ENCODE results near the gene GPLD1. TPM values are rescaled to one million over a fixed set of nuclear protein-coding genes. Genes with fewer than 3 reads are reported as not detected.

The GPLD1 gene, protein sequence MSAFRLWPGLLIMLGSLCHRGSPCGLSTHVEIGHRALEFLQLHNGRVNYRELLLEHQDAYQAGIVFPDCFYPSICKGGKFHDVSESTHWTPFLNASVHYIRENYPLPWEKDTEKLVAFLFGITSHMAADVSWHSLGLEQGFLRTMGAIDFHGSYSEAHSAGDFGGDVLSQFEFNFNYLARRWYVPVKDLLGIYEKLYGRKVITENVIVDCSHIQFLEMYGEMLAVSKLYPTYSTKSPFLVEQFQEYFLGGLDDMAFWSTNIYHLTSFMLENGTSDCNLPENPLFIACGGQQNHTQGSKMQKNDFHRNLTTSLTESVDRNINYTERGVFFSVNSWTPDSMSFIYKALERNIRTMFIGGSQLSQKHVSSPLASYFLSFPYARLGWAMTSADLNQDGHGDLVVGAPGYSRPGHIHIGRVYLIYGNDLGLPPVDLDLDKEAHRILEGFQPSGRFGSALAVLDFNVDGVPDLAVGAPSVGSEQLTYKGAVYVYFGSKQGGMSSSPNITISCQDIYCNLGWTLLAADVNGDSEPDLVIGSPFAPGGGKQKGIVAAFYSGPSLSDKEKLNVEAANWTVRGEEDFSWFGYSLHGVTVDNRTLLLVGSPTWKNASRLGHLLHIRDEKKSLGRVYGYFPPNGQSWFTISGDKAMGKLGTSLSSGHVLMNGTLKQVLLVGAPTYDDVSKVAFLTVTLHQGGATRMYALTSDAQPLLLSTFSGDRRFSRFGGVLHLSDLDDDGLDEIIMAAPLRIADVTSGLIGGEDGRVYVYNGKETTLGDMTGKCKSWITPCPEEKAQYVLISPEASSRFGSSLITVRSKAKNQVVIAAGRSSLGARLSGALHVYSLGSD
- polyA plus RNA-seq = 0.95 TPM

DNA sequence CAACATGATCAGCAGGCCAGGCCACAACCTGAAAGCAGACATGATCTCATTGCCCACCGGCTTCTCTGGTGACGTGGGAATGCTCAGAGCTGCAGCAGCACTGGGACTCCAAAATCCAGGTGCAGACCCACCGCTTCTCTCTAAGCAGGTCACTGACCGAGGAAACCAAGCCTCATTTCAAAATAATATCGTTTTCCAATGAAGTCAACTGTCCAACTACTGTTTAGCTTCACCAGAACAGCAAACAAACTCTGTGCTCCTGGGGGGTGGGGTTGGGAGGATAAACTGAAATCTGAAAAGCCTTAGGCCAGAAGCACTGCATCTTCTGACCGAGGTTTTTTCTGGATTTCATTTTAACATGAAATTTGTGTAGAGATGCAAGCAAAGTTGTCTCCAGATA lies at the start of gene GPLD1:
Gene GPLD1 (minus strand): TSS at position 109 of the 400 bp plus-strand sequence. CDS start 67 bp downstream, at position 42.
- Mint-ChIP-seq H3K4me3 (peak within 1 kb of the TSS in 1 of 4 donors; percentile 24), H3K36me3 (no peaks in the 10 kb centered on the region), H3K4me1 (peaks cover 1 to 12% (median 9%) of the 10 kb centered on the region in 3 donors), H3K27ac (peak within 1 kb of the TSS in 1 of 3 donors; percentile 65), H3K27me3 (no peaks in the 10 kb centered on the region), H3K9me3 (no peaks in the 10 kb centered on the region)

DNA sequence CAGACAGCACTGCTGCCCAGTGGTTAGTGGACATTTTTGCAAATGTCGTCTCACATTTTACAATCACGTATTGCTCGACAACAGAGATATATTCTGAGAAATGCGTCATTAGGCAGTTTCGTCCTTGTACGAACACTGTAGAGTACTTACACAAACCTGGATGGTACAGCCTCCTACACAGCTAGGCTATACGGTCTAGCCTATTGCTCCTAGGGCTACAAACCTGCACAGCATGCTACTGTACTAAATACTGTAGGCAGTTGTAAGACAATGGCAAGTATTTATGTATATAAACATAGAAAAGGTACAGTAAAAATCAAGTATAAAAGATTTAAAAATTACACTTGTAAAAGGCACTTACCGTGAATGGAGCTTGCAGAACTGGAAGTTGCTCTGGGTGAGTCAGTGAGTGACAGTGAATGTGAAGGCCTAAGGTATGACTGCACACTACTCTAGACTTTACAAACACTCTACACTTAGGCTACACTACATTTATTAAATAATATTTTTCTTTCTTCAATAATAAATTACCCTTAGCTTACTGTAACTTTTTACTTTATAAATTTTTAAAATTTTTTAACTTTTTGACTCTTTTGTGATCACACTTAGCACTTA lies 48.5 kb upstream of the GPLD1 start:
- Mint-ChIP-seq H3K4me3 (no peak overlapping the region), H3K4me1 (no peaks in the 10 kb centered on the region), H3K9me3 (no peaks in the 10 kb centered on the region), H3K27ac (peak overlapping the region in 1 of 3 donors; percentile 59), H3K36me3 (peaks cover 10% of the 10 kb centered on the region), H3K27me3 (no peaks in the 10 kb centered on the region)

DNA sequence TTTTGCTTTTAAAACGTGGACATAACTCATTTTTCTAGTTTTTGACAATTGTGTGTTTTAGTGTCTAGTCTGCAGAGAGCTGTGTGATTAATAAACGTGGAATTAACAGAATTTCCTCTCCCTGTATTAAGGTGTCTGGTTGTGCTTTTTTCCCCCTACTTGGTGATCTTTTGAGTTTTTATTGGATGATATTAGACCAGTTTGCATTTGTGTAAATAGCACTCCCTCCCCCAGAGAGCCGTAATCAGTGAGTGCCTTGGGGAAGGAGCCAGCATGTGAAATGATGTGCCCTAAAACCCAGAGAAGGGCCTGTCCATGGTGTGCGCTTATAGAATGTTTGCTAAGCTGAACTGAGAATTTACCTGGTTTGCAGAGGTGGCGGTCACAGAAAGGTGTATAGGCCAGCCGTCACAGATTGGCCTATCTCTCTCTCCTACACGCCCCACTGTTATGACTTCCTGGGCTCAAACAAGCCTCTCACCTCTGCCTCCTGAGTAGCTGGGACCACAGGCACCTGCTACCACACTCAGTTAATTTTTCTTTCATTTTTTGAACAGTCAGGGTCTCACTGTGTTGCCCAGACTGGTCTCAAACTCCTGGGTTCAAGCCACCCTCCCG lies 47.8 kb upstream of the GPLD1 start:
- no peaks in the 10 kb centered on the region for H3K27me3 Mint-ChIP-seq
- no peaks in the 10 kb centered on the region for H3K4me1 Mint-ChIP-seq
- peak overlapping the region in 1 of 3 donors; percentile 59 for H3K27ac Mint-ChIP-seq
- H3K4me3 Mint-ChIP-seq = no peak overlapping the region
- peaks cover 11% of the 10 kb centered on the region for H3K36me3 Mint-ChIP-seq
- H3K9me3 Mint-ChIP-seq = no peaks in the 10 kb centered on the region

DNA sequence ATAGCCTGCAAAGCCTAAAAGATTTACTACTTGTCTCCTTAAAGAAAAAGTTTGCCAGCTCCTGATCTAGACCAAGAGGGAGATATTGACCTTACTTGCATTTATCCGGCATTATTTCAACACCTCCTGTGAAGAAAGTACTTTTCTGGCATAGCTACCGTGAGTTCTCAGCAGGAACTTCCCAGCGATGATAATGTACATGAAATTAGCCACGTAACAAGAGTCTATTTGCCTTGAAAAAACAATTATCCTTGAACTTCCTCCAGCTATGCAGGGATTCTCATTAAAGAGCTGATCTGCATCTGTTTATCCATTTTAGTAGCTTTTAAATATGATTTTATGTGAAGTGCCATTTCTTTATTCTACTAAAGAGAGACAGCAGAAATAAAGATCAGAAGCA lies 47.1 kb upstream of the GPLD1 start:
- Mint-ChIP-seq H3K4me3 (no peak overlapping the region), H3K4me1 (no peaks in the 10 kb centered on the region), H3K36me3 (peaks cover 13% of the 10 kb centered on the region), H3K9me3 (no peaks in the 10 kb centered on the region), H3K27me3 (no peaks in the 10 kb centered on the region), H3K27ac (no peak overlapping the region)

DNA sequence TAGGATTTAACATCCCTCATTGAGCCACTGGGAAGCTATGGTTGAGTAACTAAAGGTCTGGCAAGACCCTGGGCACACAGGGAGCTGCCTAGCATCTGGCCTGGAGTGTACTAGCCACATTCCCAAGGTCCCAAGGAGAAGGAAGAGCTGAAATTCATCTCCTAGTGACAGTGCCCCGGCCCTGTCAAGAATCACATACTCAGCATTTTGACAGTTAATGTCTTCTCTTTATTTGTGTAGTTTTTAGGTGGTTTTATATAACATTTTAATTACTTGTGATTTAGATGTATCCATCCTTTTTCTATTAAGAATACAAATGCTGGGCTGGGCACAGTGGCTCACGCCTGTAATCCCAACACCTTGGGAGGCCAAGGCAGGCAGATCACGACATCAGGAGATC lies 45.8 kb upstream of the GPLD1 start:
- Mint-ChIP-seq H3K27ac (no peak overlapping the region), H3K9me3 (no peaks in the 10 kb centered on the region), H3K36me3 (peaks cover 14% of the 10 kb centered on the region), H3K27me3 (no peaks in the 10 kb centered on the region), H3K4me3 (no peak overlapping the region), H3K4me1 (no peaks in the 10 kb centered on the region)

DNA sequence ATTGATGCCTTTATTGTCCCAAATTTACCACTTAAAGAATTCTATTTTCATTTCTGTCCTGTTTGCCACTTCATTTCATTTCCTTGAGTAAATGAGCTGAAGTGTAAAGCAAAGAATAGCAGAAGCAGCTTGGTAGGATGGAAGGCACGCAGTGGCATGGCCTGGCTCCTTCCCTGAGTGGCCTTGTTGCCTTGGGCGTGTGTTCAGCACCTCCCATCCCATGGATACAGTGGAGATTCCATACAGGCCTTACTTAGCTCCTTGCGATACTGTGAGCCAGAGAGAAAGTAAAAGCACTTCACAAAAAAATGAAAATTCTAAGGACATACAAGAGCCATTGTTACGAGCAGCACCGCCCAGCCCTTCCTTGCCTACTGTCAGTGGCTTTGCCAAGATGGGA lies 45.0 kb upstream of the GPLD1 start:
- Mint-ChIP-seq H3K27ac (no peak overlapping the region), H3K4me3 (no peak overlapping the region), H3K27me3 (no peaks in the 10 kb centered on the region), H3K9me3 (no peaks in the 10 kb centered on the region), H3K36me3 (peaks cover 17% of the 10 kb centered on the region), H3K4me1 (no peaks in the 10 kb centered on the region)

DNA sequence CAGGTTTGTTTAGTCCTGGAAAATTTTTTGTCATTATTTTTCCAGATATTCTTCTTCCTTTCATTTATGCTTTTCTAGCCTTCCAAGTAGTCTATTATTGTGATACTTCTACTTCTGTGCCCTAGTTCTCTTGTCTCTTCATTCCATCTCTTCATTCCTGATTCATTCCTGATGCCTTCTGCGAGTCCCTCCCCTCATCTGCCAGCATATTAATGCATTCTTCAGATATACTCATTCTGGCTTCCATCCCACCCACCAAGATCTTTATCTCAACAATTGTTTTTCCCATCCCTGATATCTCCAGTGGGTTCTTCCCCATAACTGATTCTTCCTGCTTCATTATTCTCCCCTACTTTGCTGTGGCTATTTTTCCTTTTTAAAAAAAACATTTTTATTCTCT lies 40.6 kb upstream of the GPLD1 start:
- H3K9me3 Mint-ChIP-seq = no peaks in the 10 kb centered on the region
- peaks cover 1 to 7% (median 6%) of the 10 kb centered on the region in 3 donors for H3K4me1 Mint-ChIP-seq
- H3K27me3 Mint-ChIP-seq = no peaks in the 10 kb centered on the region
- H3K36me3 Mint-ChIP-seq = peaks cover 19% of the 10 kb centered on the region
- no peak overlapping the region for H3K4me3 Mint-ChIP-seq
- H3K27ac Mint-ChIP-seq = no peak overlapping the region

DNA sequence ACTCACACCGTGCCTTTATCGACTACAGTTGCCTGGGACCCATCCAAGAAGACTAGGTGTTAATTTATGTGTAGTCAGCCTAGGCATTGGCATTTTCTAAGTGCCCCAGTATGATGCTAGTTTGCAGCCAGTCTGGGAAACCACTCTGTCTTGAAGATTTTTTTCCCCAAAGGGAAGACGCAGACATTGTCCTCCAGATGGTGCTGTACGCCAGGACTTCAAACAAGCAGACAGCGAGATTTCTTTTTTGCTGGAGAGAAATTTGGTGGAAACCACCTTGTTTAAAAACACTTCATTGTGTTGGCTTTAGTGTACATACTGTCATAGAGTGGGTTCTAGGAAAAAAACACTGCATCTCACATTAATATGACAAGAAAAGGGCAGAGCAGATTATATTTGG lies 35.4 kb upstream of the GPLD1 start:
- Mint-ChIP-seq H3K27me3 (no peaks in the 10 kb centered on the region), H3K4me3 (peak overlapping the region in 1 of 4 donors; percentile 14), H3K27ac (no peak overlapping the region), H3K36me3 (peaks cover 4% of the 10 kb centered on the region), H3K4me1 (peaks cover 25 to 31% (median 26%) of the 10 kb centered on the region in 3 donors), H3K9me3 (no peaks in the 10 kb centered on the region)

DNA sequence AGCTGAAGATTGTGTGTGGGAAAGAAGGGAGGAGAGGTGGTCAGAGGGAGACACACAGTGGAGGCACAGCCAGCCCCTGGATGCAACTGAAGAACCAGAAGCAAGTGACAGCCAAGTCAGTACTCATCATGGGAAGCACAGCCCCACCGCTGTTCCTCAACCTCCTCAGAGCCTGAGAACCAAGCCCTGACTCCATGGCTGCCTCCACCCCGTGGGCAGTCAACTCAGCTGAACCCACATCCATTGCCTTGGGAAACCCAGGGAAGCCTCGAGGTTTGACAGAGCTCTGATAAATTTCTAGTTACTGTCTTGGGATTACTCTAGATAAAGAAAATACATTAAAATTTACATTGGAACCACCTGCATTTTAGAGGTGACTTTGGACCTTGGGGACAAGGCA lies 35.0 kb upstream of the GPLD1 start:
- Mint-ChIP-seq H3K4me1 (peaks cover 25 to 31% (median 26%) of the 10 kb centered on the region in 3 donors), H3K9me3 (no peaks in the 10 kb centered on the region), H3K4me3 (no peak overlapping the region), H3K36me3 (peaks cover 4% of the 10 kb centered on the region), H3K27ac (no peak overlapping the region), H3K27me3 (no peaks in the 10 kb centered on the region)

DNA sequence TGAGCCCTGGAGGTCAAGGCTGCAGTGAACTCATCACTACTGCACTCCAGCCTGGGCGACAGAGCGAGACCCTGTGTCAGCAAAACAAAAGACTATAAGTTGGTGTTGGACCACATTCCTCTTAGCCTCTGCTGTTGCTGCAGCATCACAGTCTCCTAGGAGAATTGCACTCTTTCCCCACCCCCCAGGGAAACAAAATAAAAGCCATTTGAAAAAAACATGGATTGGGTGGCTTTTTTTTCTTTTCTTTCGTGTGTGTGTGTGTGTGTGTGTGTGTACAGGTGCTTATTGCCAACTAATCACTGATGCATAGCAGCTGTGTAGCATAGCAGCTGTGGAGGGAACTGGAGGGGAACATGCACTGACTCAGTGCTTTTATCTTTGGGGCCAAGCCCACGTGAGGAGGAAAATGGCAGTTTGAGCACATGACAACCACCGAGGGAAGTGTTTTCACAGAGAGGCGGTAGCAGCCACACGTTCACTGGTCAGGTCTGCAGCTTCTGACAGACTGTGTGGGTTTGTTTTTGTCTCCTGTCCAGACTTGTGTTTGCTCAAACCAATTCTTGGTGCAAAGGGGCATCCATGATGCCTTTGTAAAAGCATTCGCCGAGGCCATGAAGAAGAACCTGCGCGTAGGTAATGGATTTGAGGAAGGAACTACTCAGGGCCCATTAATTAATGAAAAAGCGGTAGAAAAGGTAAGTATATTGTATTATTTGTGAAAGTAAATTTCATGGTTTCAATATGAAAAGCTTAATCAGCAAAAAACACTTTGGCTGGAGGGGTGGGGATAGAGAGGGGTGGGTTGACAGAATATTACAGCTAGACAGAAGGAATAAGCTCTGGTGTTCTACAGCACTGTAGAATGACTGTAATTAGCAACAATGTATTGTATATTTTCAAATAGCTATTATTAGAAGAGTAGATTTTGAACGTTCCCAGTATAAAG lies 33.1 kb upstream of the GPLD1 start:
- H3K9me3 Mint-ChIP-seq = no peaks in the 10 kb centered on the region
- H3K27me3 Mint-ChIP-seq = no peaks in the 10 kb centered on the region
- peak overlapping the region; percentile 20 to 66 (median 65) for H3K4me3 Mint-ChIP-seq
- peak overlapping the region; percentile 76 to 92 (median 91) for H3K27ac Mint-ChIP-seq
- H3K36me3 Mint-ChIP-seq = peaks cover 4% of the 10 kb centered on the region
- peaks cover 35 to 43% (median 35%) of the 10 kb centered on the region in 3 donors for H3K4me1 Mint-ChIP-seq

DNA sequence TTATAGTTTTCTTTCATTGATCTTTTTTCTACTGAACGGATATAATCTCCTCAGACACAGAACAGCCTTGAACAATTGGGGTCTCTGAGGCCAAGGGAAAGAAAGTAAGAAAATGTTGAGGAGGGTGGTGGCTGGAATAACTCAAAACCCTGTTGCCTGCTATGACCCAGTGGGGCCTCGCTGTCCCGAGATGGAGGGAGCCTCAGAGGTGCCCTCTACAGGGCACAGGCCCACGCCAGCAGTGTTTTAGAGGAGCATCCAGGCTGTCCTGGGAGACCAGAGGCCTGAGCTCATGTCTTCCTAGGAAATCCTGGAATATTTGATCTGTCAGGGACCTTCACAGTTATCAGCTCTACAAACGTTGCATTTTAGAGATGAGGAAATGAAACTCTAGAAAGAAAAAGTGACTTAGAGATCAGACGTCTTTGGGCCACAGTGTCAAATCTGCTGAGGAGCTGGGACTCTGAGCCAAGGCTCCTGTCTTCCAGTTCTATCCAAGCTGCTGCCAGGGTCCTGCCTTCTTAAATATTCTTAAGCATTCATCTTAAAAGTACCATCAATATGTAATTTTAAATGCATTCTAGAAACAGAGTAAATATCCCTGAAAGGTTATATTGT lies 31.7 kb upstream of the GPLD1 start:
- peaks cover 3% of the 10 kb centered on the region for H3K36me3 Mint-ChIP-seq
- H3K27ac Mint-ChIP-seq = peak overlapping the region; percentile 89 to 94 (median 92)
- peak overlapping the region in 2 of 4 donors; percentile 38 to 65 for H3K4me3 Mint-ChIP-seq
- H3K9me3 Mint-ChIP-seq = no peaks in the 10 kb centered on the region
- H3K4me1 Mint-ChIP-seq = peaks cover 37 to 47% (median 39%) of the 10 kb centered on the region in 3 donors
- H3K27me3 Mint-ChIP-seq = no peaks in the 10 kb centered on the region

DNA sequence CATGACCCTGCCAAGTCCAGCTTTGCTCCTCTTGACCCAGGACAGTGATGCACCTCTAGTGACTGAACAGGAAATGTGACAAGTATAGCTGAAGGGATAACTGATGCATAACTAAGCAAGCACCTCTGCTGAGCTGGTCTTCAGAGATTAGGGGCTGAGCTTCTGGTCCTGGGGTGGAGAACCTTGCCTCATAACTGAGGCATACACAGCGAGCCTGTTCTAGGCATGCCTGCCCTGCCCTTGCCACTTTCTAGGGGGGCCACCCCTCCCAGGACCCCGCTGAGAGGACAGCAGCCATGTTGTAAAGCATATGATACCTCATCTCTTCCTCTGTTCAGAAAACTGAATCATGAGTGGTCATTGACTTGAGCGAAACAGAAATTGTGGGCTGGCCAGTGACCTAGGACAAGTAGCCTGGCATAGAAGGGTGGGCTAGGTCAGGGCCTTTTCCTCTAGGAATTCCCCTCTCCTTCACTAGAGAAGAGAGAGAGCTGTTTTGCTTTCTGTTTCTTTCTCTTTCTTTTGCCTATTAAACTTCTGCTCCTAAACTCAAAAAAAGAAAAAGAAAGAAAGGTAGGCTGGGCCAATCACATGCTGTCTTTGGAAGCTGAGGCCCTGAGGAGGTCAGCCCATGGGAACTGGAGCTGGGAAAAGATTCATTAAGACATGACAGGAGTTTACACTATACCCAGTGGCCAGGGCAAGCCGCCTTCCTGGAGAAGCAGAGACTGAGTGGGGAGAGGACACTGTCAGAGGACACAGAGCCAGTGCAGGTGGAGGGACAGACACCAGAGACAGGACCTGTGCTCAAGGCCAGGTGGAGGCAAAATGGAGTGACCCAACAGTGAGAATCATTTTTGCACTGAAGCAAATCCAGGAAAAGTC lies 28.5 kb upstream of the GPLD1 start:
- H3K27me3 Mint-ChIP-seq = no peaks in the 10 kb centered on the region
- H3K4me3 Mint-ChIP-seq = peak overlapping the region; percentile 75 to 92 (median 82)
- H3K36me3 Mint-ChIP-seq = peaks cover 6% of the 10 kb centered on the region
- peak overlapping the region; percentile 95 to 99 (median 97) for H3K27ac Mint-ChIP-seq
- H3K9me3 Mint-ChIP-seq = no peaks in the 10 kb centered on the region
- peaks cover 38 to 44% (median 43%) of the 10 kb centered on the region in 3 donors for H3K4me1 Mint-ChIP-seq

DNA sequence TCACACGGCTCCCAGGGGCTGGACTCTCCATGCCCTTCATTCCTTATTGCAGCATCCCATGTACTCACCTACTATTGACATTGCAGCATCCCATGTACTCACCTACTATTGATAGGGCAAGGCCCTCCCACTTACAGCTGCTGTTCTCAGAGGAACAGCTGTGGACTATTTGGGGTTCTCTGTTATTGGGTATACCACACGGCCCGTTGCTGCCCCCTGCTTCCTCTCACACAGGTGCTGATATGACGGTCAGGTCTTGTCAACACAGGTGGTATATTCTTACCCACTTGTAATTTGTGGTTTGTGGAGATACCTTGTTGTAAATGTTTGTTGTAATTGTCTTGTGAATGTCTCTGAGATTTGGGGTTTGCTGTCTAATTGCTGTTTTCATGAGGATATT lies 24.2 kb upstream of the GPLD1 start:
- Mint-ChIP-seq H3K36me3 (peaks cover 12% of the 10 kb centered on the region), H3K27me3 (no peaks in the 10 kb centered on the region), H3K27ac (peak overlapping the region in 2 of 3 donors; percentile 71 to 78), H3K9me3 (no peaks in the 10 kb centered on the region), H3K4me3 (no peak overlapping the region), H3K4me1 (peaks cover 27 to 36% (median 31%) of the 10 kb centered on the region in 3 donors)
